ENCODE measurements around the gene ANKS1A. TPM values are rescaled to one million over a fixed set of nuclear protein-coding genes. Genes with fewer than 3 reads are reported as not detected.
A peak's percentile ranks its signal among the peaks of the same experiment; 100 is the strongest.

Gene ANKS1A
- polyA plus RNA-seq, 3 donors: 1.7 to 8.0 (median 3.1) TPM

GRCh38 chr6:35140639-35141006 lies 251.6 kb downstream of the ANKS1A start:
- H3K4me1 ChIP-seq (ENCODE audit: control insufficient read depth in 1 of 2, insufficient read depth in 2 of 2, low read length in 2 of 2): peaks cover 9 to 13% of the 10 kb centered on the region in 2 donors
- H3K27ac ChIP-seq (ENCODE audit: low read depth in 1 of 2, low read length in 2 of 2): no peak overlapping the region
- Mint-ChIP-seq H3K36me3 (peaks cover 0 to 1% of the 10 kb centered on the region in 2 donors), H3K9me3 (peaks cover 0 to 3% (median 0%) of the 10 kb centered on the region in 7 donors), H3K27ac (peak overlapping the region in 2 of 7 donors; percentile 8 to 31), H3K4me3 (peak overlapping the region; percentile 27 to 67), H3K4me1 (peaks cover 21% of the 10 kb centered on the region), H3K27me3 (ENCODE audit: low read depth in 3 of 3) (peaks cover 9 to 19% (median 17%) of the 10 kb centered on the region in 3 donors)
- WGBS (ENCODE audit: insufficient coverage): 2% methylated on average over 6 of the region's 15 CpGs
- intact Hi-C loops (cut with micrococcal nuclease): loop anchor here in 1 of 2 donors (2.0 kb wide), 1 partner anchor 154 kb away; no protein-coding TSS in a partner anchor
- H4K20me1 ChIP-seq (ENCODE audit: insufficient read depth, low read length): no peaks in the 10 kb centered on the region
- H3K4me3 ChIP-seq (replicated peaks in 1 of 3; ENCODE audit: low read depth in 2 of 3, low read length in 3 of 3): peak overlapping the region in 1 of 3 experiments; percentile 63
- TF ChIP-seq CTCF (IDR thresholded peaks at IDR 0.05): no peak
- H3K27me3 ChIP-seq (ENCODE audit: control insufficient read depth in 2 of 2, insufficient read depth in 2 of 2, low read length in 2 of 2): peaks cover 0 to 12% of the 10 kb centered on the region in 2 donors
- no peaks in the 10 kb centered on the region for H3K79me2 ChIP-seq (ENCODE audit: insufficient read depth, low read length)
- no peak for DNase-seq
- peak overlapping the region; percentile 75 for H3K4me2 ChIP-seq (replicated peaks; ENCODE audit: extremely low read depth, low read length, poor library complexity, severe bottlenecking)
- no peaks in the 10 kb centered on the region for H3K9me3 ChIP-seq (replicated peaks in 1 of 2; ENCODE audit: control insufficient read depth in 1 of 2, insufficient read depth in 1 of 2, low read length in 2 of 2)
- no peaks in the 10 kb centered on the region for H3K36me3 ChIP-seq (replicated peaks in 1 of 2; ENCODE audit: control insufficient read depth in 1 of 2, insufficient read depth in 2 of 2, low read length in 2 of 2)
- H2AFZ ChIP-seq (ENCODE audit: insufficient read depth, low read depth, low read length, poor library complexity, severe bottlenecking): peak overlapping the region; percentile 76
- H3K9ac ChIP-seq (ENCODE audit: insufficient read depth, low read length, poor library complexity, severe bottlenecking): peak overlapping the region; percentile 53

Small RNAs within 50 kb of the gene (small RNA-seq; reads per million reads assigned to genes)
- not detected for gene AL138721.1 (ENCODE audit: insufficient read length, low read depth)

Other genes with a start within 250 kb of the ANKS1A start
- gene ILRUN, start 192.5 kb upstream of the ANKS1A start, polyA plus RNA-seq: 10 to 100 TPM in 1 of 3 donors, 1 to 10 TPM in 2; 6.2 to 19.3 (median 6.5) TPM
- 100 to 1,000 TPM in 2 of 3 donors, 10 to 100 TPM in 1; 74.2 to 236 (median 229) TPM for gene SNRPC, start 131.8 kb upstream of the ANKS1A start, polyA plus RNA-seq
- 1 to 10 TPM; 1.0 to 7.2 (median 1.2) TPM for gene BLTP3A, start 97.2 kb upstream of the ANKS1A start, polyA plus RNA-seq
- 10 to 100 TPM; 22.9 to 29.9 (median 26.0) TPM for gene TAF11, start 1.2 kb upstream of the ANKS1A start, polyA plus RNA-seq

Data from CD14-positive monocyte (primary cell).